NCI-H526 (cell line): ENCODE results near the gene SMYD3.
"Not testable (repeated sequence)": the region's sequence is repeated elsewhere in the genome, so short reads cannot be mapped to it uniquely, and the experiment has no call there.

ENCODE experiments used
- DNase-seq, 2 experiments: peaks; one replicate each; lab custom pipeline; 2025; lab: John Stamatoyannopoulos, UW

SMYD3 gene

DNA sequence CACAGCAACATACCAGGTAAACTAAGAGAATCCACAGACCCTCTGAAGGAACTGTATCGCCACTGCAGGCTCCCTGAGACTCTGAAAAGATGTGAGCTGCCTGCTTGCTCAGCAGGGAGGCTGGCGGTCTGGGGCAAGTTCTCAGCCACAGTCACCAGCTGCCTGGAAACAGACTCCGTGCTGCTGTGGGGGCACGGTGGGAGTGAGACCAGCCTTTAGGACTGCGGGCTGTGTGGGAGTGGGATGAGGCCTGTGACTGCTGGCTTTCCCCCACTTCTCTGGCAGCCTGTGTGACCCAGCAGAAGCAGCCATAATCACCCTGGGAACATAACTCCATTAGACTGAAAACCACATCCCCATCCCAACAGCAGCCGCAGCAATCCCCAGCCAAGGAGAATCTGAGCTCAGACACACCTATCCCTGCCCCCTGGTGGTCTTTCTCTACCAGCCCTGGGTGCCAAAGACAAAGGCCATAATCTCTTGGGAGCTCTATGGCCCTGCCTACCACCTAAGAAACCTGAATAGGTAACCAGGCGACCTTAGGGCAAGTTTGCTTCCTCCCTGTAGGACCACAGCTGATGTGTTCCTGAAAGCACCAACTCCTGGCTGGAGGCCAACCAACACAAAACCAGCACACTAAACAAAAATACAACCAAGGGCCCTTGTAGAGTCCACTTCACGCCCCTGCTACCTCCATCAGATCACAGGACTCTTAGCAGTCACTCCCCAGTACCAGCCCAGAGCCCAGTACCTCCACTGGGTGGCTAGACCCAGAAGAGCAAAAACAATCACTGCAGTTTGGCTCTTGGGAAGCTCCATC lies 151.5 kb downstream of the SMYD3 start:
- no peak for DNase-seq

- DNase-seq, result no peak
Observed at GRCh38 chr1:246351721-246352120, 155.4 kb downstream of the SMYD3 start.

DNA sequence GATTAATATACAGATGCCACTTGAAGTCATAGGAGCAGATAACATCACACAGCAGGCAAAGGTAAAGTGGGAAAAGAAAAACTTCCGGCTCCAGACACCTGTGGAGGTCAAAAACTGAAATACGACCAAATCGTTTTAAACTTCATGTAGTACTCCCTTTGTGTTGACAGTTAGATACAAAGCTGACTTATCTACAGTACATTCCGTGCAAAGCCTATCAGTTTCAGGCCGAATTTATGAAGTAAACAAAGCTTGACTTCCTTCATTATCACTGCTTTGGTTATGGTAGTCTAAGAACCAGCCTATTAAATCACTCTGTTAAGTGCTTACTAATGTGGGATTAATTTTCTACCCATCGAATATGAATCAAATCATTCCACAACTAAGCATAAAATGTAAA lies 156.3 kb downstream of the SMYD3 start:
- DNase-seq, result no peak

DNA sequence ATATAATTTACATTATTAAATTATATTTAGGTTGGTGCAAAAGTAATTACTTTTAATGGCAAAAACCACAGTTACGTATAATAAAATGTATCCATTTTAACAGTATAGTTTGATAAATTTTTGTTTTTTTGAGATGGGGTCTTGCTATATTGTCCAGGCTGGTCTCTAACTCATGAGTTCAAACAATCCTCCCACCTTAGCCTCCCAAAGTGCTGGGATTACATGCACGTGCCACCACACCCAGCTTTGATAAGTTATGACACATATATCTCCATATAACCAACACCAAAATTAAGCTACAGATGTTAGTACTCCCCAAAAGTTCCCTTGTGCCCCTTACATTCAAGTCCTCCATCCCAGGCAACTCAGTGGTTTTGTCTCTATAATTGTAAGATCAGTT lies 163.1 kb downstream of the SMYD3 start:
- DNase-seq, result no peak

DNA sequence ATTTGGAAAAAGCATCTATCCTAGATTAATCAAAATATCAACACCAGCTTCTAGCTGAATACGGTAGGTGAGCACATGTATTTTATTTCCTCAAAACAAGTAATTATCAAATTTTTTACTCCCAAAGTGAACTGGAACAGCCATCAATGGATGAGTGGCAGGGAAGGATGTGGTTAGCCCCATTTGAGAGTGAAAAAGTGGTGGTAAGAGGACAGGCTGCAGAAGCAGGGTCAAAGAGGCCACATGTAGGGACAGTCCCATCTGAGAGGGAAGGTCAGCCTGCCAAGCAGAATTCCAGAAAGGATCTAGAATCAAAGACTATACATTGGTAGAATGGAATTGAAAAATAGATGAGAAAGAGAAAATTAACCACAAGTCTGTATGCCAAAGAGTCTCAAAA lies 163.8 kb downstream of the SMYD3 start:
- no peak for DNase-seq

DNA sequence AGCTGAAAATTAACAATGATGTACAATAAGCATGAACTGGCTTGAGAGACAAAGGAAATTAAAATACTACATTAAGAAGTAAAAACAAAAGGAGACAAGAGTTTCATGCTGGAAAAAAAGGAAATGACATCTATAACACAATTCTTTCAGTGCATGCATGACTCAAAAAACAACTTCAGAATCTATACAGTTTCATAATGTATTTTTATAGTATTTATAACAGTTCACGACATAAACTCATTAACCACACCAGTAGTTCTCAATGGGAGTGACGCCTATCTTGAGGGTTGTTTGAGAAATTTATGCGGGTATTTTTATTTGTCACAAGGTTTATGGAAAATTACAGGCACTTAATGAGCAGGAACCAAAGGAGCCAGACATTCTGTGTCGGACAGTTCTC lies 168.5 kb downstream of the SMYD3 start:
- DNase-seq, result no peak

GRCh38 chr1:246338098-246338497 lies 169.0 kb downstream of the SMYD3 start:
- DNase-seq, result no peak

GRCh38 chr1:246335151-246335550 lies 171.9 kb downstream of the SMYD3 start:
- no peak for DNase-seq

- no peak for DNase-seq
Observed at GRCh38 chr1:246333855-246334254, 173.2 kb downstream of the SMYD3 start.

GRCh38 chr1:246332078-246332477 lies 175.0 kb downstream of the SMYD3 start:
- DNase-seq, result no peak

GRCh38 chr1:246329900-246330299 lies 177.2 kb downstream of the SMYD3 start:
- DNase-seq, result no peak

- not testable (repeated sequence) for DNase-seq
Observed at GRCh38 chr1:246329292-246329691, 177.8 kb downstream of the SMYD3 start.

DNA sequence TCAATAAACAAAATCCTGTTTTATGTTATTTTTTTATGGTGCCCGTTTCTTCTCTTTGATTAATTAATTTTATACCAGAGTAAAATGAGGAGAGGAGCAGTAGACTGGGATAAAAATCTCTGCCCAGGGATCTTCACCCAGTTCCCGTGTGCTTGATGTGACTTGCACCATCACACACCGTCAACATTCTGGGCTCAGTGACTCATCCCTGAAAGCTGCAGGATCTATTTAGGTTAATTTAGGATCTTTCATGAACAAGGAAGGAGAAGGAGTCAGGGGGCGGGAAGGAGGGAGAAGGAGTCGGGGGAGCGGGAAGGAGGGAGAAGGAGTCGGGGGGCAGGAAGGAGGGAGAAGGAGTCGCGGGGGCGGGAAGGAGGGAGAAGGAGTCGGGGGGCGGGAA lies 182.4 kb downstream of the SMYD3 start:
- DNase-seq, result no peak

DNA sequence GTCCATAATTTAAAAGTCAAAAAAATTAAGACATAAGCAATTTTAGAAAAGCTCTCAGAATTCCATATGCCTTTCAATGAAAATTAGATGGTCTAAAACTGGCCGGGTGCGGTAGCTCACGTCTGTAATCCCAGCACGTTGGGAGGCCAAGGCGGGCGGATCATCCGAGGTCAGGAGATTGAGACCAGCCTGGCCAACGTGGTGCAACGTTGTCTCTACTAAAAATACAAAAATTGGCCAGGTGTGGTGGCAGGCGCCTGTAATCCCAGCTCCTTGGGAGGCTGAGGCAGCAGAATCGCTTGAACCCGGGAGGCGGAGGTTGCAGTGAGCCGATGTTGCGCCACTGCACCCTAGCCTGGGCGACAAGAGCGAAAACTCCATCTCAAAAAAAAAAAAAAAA lies 183.0 kb downstream of the SMYD3 start:
- DNase-seq, result not testable (repeated sequence)

DNA sequence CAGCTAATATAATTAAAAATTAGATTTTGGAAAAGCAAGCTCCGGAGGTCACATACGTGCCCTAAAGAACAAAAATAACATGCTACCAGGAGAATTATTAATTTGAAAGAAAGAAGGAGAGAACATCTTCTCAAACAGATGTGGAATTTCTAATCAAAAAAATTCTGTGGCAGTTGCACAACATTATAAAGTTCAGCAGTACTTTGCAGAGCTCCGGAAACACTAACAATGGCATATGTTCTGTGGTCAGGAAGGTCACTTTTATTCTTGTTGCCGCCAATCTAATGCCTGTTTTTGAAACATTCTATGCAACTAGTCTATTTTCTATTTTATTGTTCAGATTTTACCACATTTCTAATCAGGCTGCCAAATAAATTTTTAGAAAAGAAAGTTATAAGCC lies 186.8 kb downstream of the SMYD3 start:
- DNase-seq, result no peak

DNA sequence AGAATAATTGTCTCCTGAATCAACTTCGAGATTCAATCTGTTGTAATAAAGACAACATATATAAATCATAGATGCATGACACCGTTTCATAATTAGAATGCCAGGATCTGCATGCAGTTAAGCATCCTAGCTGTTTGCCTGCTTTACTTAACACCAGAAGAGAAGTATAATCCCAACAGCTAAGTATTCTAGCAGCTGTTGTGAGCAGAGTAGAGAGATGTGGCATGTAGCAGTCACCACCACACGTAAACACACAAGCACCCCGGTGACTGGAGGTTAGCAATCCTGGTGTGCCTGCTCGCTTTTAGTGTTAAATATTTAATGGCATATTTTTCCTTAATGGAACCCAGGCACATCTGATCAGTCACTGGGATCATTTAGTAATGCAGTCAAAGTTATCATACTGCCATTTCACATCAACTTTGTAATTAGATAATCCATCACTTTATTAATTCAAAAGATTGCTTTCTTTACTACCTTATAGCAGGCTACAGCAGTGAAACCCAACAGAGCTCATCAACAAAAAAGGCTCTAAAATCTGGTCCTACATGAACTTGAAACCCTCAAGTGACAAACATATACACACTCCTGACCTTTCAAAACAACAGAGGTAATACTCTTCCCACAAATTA lies 187.9 kb downstream of the SMYD3 start:
- no peak for DNase-seq

DNA sequence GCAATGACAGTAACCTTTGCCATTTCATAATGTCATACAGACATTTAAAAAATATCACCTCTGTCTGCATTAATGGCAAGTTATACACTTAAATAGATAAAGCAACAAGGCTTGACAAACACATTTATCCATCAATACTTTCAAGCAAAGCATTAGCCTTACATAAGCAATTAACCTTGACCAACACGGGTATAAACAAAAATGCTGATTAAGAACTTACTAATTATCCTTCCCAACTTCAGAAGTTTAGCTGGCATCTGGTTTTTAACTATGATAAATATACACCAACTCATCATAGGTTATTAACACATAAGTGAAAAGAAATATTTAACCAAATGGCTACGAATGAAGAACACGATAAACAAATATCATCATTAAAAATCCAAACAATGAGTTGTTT lies 188.5 kb downstream of the SMYD3 start:
- no peak for DNase-seq

GRCh38 chr1:246318036-246318359 lies 189.1 kb downstream of the SMYD3 start:
- DNase-seq, result no peak

DNA sequence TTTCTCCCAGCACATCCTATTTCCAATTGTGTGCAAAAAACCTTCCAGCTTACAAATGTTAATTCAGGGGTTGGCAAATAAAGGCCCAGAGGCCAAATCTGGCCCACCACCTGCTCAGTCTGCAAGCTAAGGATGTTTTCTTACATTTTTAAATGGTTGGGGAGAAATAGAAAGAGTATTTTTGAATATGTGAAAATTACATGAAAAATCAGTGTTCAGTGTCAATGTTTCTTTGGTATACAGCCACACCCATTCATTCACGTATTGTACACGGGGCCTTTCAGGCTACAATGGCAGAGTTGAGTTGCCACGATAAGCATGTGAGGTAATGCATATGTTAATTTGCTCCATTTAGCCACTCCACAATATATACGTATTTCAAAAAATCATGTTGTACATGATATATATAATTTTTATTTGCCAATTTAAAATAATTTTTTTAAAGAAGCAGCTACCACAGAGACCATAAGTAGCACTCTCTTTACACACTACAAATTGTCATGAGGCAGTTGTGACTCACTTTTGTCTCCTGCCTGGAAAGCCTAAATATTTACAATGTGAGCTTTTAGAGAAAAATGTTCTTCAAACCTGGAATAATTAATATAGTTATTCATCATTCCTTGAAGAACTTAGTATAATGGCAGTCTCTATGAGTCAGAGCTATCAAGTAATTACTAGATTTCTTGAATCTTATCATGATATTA lies 189.6 kb downstream of the SMYD3 start:
- DNase-seq, result no peak

DNA sequence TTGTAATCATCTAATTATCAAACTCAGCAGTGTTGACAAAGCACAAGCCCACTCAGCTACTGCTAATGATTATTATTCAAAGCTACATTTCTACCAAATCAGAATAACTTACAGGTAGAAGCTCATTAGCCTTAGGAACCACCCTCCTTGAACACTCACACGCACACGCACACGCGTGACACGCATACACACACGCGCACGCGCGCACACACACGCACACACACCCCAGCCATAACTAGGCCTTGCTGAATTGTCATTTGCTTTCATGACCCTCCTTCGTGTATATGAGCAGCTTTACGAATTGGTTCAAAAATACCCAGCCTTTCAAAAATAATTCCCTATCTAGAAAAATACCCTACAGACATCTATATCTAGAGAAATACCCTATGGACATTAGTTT lies 195.6 kb downstream of the SMYD3 start:
- no peak for DNase-seq

DNA sequence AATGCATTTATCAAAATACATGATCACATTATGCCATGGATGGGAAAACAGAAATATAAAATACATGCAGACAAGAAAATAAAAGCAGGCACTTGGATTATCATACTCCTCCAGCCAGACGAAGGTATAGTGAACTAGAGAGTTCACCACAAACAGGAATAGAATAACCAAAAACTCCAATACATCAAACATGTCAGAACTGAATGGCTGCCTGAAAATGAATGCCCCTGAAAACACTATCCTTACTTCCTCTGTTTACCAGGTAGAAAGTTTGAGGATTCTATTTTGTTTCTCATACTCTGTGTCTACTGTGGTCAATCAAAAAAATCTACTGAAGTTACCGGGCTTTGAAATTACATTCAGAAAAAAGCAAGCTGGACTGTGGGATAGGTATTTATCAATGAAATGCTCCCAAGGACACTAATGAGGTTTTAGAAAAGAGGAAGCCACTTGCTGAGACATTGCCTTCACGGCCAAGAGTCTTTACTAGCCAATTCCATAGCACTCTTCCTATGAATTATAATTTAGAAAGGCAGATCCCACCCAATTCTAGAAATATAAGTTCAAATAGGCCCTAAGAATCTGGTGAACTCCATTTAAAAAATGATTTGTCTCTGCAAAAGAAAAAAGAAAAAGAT lies 197.7 kb downstream of the SMYD3 start:
- DNase-seq, result no peak

DNA sequence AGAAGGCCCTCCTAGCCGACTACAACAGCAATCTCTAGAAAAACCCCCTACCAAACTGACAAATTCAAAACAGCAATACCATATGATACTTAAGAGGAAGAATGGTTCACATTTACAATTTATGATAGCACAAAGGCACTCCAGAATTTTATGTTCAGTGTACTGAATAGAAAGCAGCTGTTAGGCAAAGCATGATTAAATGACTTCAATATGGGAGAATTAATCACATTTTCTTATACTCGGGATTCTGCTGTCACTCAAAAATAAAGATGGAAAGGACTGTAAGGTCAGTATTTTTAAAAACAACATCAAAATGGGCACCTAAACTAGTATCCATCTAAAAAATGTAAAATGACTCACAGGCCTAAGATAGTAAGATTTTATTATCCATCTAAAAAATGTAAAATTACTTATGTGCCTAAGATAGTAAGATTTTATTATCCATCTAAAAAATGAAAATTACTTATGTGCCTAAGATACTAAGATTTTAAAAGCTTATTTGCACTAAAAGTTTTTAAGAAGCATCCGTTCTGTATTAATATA lies 198.5 kb downstream of the SMYD3 start:
- DNase-seq, result peak in 1 of 2 experiments; percentile 28
